ENCODE data around the gene ANKRD53. TPM values are rescaled to one million over a fixed set of nuclear protein-coding genes. Genes with fewer than 3 reads are reported as not detected.

Gene ANKRD53
- total RNA-seq, 2 experiments from 2014 or later = 0.28 to 0.33 TPM

DNA sequence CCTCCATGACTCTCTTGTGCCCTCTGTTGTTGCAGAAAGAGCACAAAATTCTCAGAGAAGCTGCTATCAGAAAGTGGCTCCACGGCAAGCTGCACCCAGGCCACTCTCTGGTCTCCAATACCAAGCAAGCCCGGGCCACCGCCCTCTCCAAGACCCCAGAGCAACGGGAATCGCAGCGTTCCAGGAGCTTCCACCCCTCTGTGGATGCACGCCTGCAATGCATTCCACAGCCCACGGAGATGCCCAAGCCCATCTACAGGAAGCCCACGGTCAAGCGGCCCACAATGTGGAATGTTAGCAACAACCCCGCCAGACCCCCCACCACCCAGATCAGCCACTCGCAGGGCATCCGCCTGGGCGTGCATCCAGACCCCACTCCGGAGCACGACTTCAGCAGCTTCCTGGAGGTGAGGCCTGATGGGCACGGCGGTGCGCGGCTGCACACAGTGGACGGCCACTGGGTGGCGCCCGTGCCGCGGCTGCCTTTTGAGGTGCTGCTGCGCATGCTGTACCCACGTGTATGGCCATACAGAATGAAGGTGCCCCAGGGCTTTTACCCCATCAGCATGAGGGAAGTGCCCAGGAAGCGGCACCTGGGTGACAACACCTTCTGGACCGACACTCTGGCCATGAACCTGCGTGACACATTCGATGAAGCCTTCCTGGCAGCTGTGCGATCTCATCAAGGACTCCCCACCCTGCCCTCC, 6.3 kb downstream of the ANKRD53 start:
- H3K27me3 Mint-ChIP-seq = no peaks in the 10 kb centered on the region
- POLR2A ChIA-PET = interaction anchor here (0.7 to 1.7 kb wide), 5 partner anchors 8 to 83 kb away, joined by 3 to 7 read pairs (median 5); partner anchors contain the start of gene NAGK
- peak; percentile 99 for ATAC-seq (ENCODE audit: low read depth)

GRCh38 chr2:70985283-70985688, 6.9 kb downstream of the ANKRD53 start:
- POLR2A ChIA-PET = interaction anchor here (1.0 to 1.7 kb wide), 4 partner anchors 8 to 83 kb away, joined by 4 to 7 read pairs (median 5); partner anchors contain the start of gene NAGK
- no peak overlapping the region for H3K27ac Mint-ChIP-seq
- H3K4me1 Mint-ChIP-seq = peaks cover 12% of the 10 kb centered on the region
- peak overlapping the region; percentile 9 for H3K4me3 Mint-ChIP-seq
- ATAC-seq (ENCODE audit: low read depth) (no peak), DNase-seq (no peak)
- peaks cover 10% of the 10 kb centered on the region for H3K36me3 Mint-ChIP-seq
- H3K27me3 Mint-ChIP-seq = no peaks in the 10 kb centered on the region
- H3K9me3 Mint-ChIP-seq = no peaks in the 10 kb centered on the region

More for the DNA sequence above, 6.3 kb downstream of the ANKRD53 start:
- Mint-ChIP-seq H3K9me3 (no peaks in the 10 kb centered on the region), H3K36me3 (peaks cover 10% of the 10 kb centered on the region), H3K4me3 (peak overlapping the region; percentile 59), H3K27ac (peak overlapping the region; percentile 74), H3K4me1 (peaks cover 12% of the 10 kb centered on the region)
- DNase-seq = peak; percentile 92

GRCh38 chr2:70985956-70986355, 7.5 kb downstream of the ANKRD53 start:
- Mint-ChIP-seq H3K4me1 (peaks cover 12% of the 10 kb centered on the region), H3K27me3 (no peaks in the 10 kb centered on the region), H3K9me3 (no peaks in the 10 kb centered on the region), H3K4me3 (no peak overlapping the region), H3K27ac (no peak overlapping the region), H3K36me3 (peaks cover 10% of the 10 kb centered on the region)
- ATAC-seq (ENCODE audit: low read depth) = no peak
- POLR2A ChIA-PET = no interaction called here
- no peak for DNase-seq

DNA sequence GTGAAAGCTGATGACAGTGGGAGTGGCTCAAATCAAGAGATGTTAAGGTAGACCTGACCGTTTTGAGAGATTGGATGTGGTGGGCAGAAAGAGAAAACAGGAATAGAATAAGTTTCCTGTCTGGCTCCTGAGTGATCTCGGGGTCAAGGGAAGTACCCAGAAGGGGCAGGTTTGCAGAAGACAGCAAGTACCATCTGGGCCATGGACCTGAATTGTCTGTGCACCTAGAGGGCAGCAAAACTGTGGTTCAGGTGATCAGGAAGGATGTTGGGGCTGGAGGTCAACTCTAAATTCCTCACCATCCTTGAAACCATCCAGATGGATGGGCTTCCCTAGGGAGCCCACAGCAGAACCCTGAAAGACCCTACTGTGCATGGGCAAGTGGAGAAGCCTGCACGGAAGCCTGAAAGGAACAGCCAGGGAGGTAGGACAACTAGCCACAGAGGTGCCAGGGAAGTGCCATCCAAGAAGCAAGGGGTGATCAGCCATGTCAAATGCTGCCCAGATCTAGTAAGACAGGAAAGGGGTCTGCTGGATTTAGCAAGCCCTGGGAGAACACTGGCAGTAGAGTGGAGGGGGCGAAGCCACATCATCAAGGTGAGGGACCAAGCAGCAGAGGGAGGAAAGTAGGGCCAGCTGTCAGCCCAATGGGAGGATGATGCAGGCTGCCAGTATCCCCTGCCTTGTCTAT, 8.2 kb downstream of the ANKRD53 start:
- H3K27me3 Mint-ChIP-seq = no peaks in the 10 kb centered on the region
- DNase-seq (peak; percentile 16), ATAC-seq (ENCODE audit: low read depth) (no peak)
- H3K27ac Mint-ChIP-seq = no peak overlapping the region
- H3K4me1 Mint-ChIP-seq = peaks cover 15% of the 10 kb centered on the region
- H3K36me3 Mint-ChIP-seq = peaks cover 10% of the 10 kb centered on the region
- H3K4me3 Mint-ChIP-seq = no peak overlapping the region
- POLR2A ChIA-PET = no interaction called here
- H3K9me3 Mint-ChIP-seq = no peaks in the 10 kb centered on the region

DNA sequence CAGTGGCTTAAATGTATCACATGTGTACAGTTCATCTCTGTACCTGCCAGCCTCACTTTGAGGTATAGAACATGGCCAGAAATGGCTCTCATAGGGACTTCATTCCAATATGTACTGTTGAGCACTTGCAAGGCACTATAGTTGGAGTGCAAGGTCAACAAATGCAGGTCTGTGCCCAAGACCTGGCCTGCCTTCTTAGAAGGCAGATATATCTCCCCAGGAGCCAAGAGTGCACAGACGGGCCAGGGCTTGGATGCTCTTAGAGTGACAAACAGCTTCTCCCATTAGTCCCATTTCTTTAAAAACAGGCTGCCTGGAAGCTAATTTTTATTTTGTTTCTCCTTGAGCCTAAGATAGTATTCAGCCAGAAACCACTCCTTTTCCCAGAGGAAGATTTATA, 9.0 kb downstream of the ANKRD53 start:
- ATAC-seq (ENCODE audit: low read depth) = no peak
- DNase-seq = no peak
- POLR2A ChIA-PET = no interaction called here
- H3K36me3 Mint-ChIP-seq = peaks cover 10% of the 10 kb centered on the region
- no peak overlapping the region for H3K27ac Mint-ChIP-seq
- no peaks in the 10 kb centered on the region for H3K27me3 Mint-ChIP-seq
- no peaks in the 10 kb centered on the region for H3K9me3 Mint-ChIP-seq
- H3K4me3 Mint-ChIP-seq = no peak overlapping the region
- peaks cover 16% of the 10 kb centered on the region for H3K4me1 Mint-ChIP-seq

DNA sequence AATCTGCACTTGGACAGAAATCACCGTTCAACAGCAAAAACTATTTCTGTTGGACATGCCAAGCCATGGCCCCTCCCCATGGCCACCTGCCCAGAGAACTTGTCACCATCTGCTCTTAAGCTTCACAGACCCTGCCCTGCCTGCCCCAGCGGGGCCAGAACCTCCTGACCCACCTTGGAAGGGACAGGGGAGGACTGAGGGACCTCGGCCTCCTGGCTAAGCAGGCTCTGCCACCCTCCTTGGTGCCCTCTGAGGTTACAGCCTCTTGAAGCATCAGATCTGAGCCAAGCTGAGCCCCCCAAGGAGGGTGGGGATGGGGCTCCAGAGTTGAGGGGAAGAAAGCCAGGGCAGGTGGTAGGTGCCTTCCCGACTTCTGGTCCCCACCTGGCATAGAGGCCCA, 9.7 kb downstream of the ANKRD53 start:
- POLR2A ChIA-PET = no interaction called here
- Mint-ChIP-seq H3K27me3 (no peaks in the 10 kb centered on the region), H3K4me3 (no peak overlapping the region), H3K27ac (no peak overlapping the region), H3K9me3 (no peaks in the 10 kb centered on the region), H3K36me3 (peaks cover 10% of the 10 kb centered on the region), H3K4me1 (peaks cover 19% of the 10 kb centered on the region)
- no peak for ATAC-seq (ENCODE audit: low read depth)
- DNase-seq = no peak

- Mint-ChIP-seq H3K4me1 (peaks cover 26% of the 10 kb centered on the region), H3K36me3 (peaks cover 10% of the 10 kb centered on the region), H3K27me3 (no peaks in the 10 kb centered on the region), H3K9me3 (no peaks in the 10 kb centered on the region), H3K27ac (no peak overlapping the region), H3K4me3 (no peak overlapping the region)
- peak; percentile 10 for DNase-seq
- ATAC-seq (ENCODE audit: low read depth) = no peak
- POLR2A ChIA-PET = no interaction called here
These were observed 10.6 kb downstream of the ANKRD53 start for GRCh38 chr2:70988726-70989648.

GRCh38 chr2:70990216-70990615, 11.8 kb downstream of the ANKRD53 start:
- Mint-ChIP-seq H3K27me3 (no peaks in the 10 kb centered on the region), H3K9me3 (no peaks in the 10 kb centered on the region), H3K4me3 (no peak overlapping the region), H3K27ac (no peak overlapping the region), H3K4me1 (peaks cover 21% of the 10 kb centered on the region), H3K36me3 (peaks cover 10% of the 10 kb centered on the region)
- no peak for ATAC-seq (ENCODE audit: low read depth)
- POLR2A ChIA-PET = no interaction called here
- no peak for DNase-seq

DNA sequence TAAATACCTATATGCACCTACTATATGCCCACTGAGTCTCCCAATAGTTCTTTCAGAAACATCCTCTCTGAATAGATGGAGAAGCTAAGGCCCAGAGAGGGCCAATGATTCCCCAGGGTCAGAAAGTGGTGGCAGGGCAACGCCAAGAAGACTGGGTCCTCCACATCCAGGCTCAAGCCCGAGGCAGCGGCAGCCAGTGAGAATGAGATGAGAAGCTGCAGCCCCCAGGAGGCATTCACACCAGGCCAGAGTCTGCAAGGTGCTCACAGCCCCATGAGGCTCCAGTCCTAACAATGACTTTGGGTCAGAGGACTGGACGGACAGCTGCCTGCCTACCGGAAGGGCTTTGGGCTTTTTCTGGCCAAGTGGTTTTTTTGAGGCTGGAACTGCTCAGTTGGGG, 12.7 kb downstream of the ANKRD53 start:
- H3K4me1 Mint-ChIP-seq = peaks cover 23% of the 10 kb centered on the region
- DNase-seq = no peak
- H3K27me3 Mint-ChIP-seq = no peaks in the 10 kb centered on the region
- no peak overlapping the region for H3K27ac Mint-ChIP-seq
- no peak for ATAC-seq (ENCODE audit: low read depth)
- no peaks in the 10 kb centered on the region for H3K9me3 Mint-ChIP-seq
- POLR2A ChIA-PET = interaction anchor here (0.6 kb wide), 1 partner anchor 81 kb away, joined by 3 read pairs; no protein-coding TSS in a partner anchor
- no peak overlapping the region for H3K4me3 Mint-ChIP-seq
- peaks cover 6% of the 10 kb centered on the region for H3K36me3 Mint-ChIP-seq

GRCh38 chr2:70991742-70992141, 13.3 kb downstream of the ANKRD53 start:
- H3K4me1 Mint-ChIP-seq = peaks cover 20% of the 10 kb centered on the region
- ATAC-seq (ENCODE audit: low read depth) (no peak), DNase-seq (no peak)
- peak overlapping the region; percentile 28 for H3K27ac Mint-ChIP-seq
- POLR2A ChIA-PET = no interaction called here
- H3K4me3 Mint-ChIP-seq = no peak overlapping the region
- H3K36me3 Mint-ChIP-seq = peaks cover 2% of the 10 kb centered on the region
- no peaks in the 10 kb centered on the region for H3K9me3 Mint-ChIP-seq
- no peaks in the 10 kb centered on the region for H3K27me3 Mint-ChIP-seq

DNA sequence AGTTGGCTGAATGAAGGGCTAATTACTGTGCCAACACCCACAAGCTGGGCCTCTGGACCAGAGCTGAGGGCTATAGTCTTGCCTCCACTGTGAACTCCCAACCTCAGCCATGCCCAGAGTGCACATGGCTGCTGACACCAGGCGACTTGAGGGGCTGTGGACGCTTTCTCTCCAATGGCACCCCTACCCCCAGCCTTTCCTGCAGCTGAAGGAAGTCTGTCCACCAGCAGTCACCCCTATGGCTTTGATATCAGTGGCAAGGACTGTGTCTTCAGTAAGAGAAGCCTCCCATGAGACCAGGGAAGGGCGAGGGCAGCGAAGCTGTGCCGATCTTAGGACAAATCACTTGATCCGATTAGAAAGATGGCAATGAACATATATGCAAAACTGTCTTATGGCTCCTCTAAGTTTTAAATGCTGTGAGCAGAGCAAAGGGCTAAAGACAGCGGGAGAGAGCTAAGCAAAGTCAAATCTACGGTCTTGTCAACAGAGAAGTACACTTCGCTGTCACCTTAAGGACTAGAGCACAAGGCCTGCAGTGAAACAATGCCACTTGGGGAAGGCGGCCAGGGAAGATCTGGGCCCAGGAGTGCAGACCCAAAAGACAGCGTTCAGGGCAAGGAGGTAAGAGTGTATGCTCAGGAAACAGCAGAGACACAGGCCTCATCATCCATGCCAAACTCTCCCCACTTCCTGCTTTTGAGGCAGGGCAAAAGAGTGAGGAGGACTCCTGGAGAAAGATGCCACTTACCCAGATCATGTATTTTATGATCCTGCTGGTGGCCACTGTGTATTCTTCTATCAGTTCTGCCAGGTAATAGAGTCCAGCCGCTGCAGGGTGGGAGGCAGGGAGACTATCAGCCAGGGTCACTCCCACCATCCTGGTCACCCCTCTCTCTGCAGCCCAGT, 14.8 kb downstream of the ANKRD53 start:
- H3K4me3 Mint-ChIP-seq = peak overlapping the region; percentile 92

DNA sequence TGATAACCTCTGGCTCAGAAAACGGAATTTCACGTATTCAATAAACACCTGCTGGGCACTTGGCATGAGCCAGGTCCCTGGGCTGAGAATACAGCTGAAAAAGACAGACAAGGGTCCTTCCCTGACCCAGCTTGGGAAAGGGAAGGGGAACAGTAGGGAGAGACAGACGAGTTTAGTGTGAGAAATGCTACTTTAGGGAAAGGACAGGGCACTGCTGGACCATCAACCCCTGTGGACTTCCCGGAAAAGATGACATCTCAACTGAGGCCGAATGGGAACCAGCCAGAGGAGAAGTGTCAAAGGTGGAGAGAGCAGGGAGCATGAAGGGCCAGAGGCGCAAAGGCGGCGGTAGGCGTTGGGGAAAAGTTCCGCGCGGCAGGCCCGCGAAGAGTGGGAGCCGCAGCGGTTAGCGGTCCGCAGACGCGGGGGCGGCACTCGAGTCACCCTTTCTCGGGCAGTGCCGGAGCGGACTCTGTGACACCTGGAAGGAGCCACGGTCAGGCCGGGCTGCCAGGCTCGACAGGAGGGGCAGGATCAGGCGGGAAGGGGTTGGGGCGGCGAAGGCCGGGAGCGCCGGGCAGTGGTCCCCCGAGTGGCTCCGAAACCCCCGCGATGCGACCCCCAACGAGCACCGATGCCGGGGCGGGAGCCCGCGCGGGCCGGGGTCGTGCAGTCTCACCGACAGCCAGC, 15.7 kb downstream of the ANKRD53 start:
- Mint-ChIP-seq H3K4me3 (peak overlapping the region; percentile 92), H3K4me1 (peaks cover 26% of the 10 kb centered on the region), H3K27me3 (no peaks in the 10 kb centered on the region), H3K27ac (peak overlapping the region; percentile 90), H3K9me3 (no peaks in the 10 kb centered on the region), H3K36me3 (no peaks in the 10 kb centered on the region)
- POLR2A ChIA-PET = interaction anchor here (1.2 to 1.6 kb wide), 2 partner anchors 9 to 13 kb away, joined by 4 to 5 read pairs; no protein-coding TSS in a partner anchor
- peak; percentile 62 for DNase-seq
- ATAC-seq (ENCODE audit: low read depth) = peak; percentile 17

More for the DNA sequence above, 14.8 kb downstream of the ANKRD53 start:
- ATAC-seq (ENCODE audit: low read depth) (no peak), DNase-seq (peak; percentile 25)
- Mint-ChIP-seq H3K9me3 (no peaks in the 10 kb centered on the region), H3K4me1 (peaks cover 20% of the 10 kb centered on the region), H3K27me3 (no peaks in the 10 kb centered on the region), H3K27ac (peak overlapping the region; percentile 90), H3K36me3 (peaks cover 2% of the 10 kb centered on the region)
- POLR2A ChIA-PET = interaction anchor here (1.2 to 1.6 kb wide), 2 partner anchors 8 to 12 kb away, joined by 4 to 5 read pairs; no protein-coding TSS in a partner anchor

Measured in activated naive CD8-positive, alpha-beta T cell treated with anti-CD3 and anti-CD28 coated beads, Interleukin-2, amount 10 ng/mL, durations not matched to agents 7 days and 5 days (primary cell).